HG03135 (cell line): Measurements from ENCODE around the gene DCDC1.
A peak's percentile ranks its signal among the peaks of the same experiment; 100 is the strongest.

Experiments used
- ATAC-seq: cut with Tn5 transposase; IDR thresholded peaks from one replicate; pipeline ENCODE4 v1.9.1; 2021; ENCODE audit warnings: mild to moderate bottlenecking, moderate library complexity; ENCODE audit not compliant: unreplicated experiment

The DCDC1 gene, protein sequence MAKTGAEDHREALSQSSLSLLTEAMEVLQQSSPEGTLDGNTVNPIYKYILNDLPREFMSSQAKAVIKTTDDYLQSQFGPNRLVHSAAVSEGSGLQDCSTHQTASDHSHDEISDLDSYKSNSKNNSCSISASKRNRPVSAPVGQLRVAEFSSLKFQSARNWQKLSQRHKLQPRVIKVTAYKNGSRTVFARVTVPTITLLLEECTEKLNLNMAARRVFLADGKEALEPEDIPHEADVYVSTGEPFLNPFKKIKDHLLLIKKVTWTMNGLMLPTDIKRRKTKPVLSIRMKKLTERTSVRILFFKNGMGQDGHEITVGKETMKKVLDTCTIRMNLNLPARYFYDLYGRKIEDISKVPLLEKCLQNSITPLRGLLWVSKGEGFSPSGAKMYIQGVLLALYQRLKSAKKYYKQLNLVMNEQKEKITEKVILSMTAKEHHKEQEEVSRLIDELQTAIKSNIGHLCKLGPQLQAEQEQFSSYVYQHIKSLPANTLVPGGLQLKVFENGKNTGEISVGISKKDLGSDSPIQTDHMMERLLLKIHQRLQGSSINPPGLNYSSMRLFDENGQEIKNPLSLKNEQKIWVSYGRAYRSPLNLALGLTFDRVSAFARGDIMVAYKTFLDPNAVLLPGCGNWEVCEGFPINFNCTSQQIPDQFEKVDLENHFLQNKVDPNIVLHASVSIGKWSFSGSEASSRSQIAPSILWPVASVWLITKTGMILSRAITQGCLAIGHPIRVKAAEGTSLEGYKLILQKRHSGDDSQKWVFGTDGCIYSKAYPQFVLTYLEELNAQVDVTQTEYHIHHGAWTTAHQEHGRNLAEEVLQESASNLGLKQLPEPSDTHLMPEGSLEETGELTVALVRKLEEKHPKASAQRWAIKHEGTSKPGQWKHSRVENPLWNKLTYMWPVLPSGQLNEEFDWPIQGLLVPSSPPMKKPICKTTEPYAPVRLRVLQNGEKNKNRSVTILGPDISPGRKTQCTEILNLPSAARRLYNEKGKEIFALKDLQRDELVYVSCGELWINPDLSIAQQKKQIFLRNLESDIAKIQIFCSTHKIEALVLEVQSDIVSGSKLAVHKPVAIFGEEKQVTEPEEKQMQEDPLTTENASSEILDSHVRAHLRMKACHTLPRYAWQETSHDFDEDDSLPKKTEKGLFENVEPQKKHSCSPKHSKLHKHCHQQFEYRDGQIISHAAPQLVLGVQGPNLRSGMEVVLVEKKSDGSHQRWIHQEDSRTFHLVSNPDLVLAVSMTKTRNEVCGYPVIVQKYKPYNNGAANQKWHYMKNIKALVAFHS (N-terminal part only)

DNA sequence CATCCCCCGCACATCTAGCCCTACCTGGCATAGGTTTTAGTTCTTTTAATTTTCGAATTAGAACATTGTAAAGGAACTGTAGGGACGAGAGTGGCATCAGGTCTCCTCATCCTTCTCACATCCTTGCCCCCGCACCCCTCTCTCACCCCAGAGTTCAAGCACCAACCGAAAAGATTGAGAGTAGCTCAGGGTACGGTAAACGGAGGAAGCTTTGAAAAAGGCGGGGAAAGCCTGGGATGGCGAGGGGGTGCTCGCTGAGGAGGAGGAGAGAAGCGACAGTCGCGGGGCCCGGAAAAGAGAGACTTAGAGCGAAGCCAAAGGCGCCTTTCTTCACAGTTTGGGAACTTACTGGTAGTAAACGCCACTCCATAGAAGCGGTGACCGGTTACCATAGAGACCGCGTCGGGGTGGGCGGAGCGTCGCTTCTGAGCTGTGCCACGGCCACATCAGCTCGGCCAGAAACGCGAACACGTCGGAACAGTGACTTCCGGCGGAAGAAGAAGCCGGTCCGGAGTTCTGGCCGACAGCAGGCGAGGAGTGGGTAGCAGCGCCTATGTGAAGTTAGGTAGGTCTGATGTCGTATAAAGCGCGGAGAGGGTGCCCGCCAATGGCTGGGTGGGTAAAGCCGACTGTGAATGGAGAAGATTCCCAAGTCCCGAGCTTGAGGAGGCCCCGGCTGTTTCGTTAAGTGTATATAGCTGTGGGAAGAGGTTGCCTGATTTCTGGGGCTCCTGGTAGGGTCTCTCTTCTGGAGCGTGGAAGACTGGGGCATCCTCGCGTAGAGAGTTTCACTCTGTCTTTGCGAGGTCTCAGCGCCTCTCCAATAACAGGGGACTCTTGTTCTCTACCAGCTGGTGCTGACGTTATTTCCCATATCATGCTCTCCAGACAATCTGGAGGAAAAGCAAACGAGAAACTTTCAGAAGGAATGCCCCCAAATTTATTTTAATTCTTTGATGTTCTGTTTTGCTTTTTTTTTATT is at the start of gene DCDC1, which contains the start of gene DNAJC24:
DCDC1 (minus strand) TSS at position 392 of the 982 bp plus-strand sequence. CDS start 41,459 bp downstream, outside the sequence.
DNAJC24 (plus strand) TSS at position 513 of the 982 bp plus-strand sequence. CDS start 889 bp downstream, outside the sequence.
- peak; percentile 98 for ATAC-seq

DNA sequence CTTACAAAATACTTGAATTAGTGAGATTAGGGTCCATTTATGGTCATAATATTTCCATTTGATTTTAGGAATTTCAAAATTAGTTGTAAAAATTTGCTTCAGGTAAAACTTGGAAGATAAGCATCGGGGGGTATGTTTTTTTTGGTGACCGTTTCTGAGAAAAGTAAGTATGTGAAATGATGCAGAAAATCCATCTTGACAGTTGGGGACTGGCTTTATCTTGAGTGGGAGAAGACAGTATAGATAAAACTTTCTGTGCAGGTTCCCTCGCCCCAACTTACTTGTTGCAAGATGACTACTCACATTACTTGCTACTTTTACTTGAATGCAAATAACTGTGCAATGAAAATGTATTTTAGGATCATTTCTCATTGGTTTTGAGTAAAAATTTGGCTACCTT is 49.6 kb upstream of the DCDC1 start:
- no peak for ATAC-seq

DNA sequence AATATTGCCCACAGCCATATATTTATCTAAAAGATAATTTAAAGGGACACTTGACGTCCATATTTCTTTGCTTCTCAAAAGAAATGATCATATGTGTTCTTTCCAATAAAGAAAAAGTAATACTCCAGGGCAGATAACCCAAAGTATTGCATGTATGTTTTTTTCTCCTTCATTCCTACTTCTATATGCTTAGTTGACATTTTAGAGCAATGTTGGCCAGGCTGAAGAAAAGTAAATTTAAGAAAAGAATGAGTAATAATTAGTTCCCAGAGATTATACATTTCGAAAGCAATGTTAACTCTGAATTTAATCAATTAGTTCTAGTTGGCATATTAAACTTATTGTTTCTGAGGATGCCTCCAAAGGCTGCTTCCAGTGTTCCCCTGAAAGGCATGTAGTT is 48.3 kb upstream of the DCDC1 start:
- no peak for ATAC-seq

DNA sequence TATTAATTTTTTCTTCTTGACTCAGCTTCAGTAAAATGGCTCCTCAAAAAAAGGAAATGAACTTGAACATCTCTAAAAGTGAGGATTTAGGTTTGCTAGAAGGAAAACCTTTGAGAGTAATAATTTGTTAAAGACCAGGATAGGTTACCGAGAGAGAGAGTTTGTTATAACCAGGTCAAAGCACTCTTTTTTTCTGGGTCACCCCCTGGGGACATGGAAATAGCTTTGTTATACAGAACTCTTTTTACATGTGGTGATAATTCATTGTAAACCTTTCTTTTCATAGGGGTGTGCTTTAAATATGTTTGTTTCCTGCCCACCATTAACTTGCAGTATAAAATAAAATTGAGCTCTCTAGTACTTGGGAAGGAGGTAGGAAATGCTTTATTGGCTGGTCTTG is 47.8 kb upstream of the DCDC1 start:
- ATAC-seq = no peak

DNA sequence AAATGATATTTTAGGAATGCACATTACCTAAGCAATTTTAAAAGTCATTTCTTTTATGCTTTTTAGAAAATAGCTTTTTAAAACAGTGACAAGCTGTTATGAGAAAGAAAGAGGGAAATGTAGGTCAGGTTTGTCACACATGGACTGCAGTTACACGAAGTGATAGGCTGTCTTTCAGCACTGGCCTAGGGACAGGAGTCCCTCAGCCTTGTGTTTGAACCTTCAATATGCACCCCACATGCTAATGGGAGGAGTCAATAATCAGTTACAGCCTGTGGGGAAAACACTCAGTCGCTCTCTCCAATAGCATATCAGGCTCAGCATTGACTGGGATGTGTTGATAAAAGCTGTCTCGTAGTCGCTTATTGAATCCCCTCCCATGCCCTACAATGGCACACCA is 45.9 kb upstream of the DCDC1 start:
- ATAC-seq = no peak

DNA sequence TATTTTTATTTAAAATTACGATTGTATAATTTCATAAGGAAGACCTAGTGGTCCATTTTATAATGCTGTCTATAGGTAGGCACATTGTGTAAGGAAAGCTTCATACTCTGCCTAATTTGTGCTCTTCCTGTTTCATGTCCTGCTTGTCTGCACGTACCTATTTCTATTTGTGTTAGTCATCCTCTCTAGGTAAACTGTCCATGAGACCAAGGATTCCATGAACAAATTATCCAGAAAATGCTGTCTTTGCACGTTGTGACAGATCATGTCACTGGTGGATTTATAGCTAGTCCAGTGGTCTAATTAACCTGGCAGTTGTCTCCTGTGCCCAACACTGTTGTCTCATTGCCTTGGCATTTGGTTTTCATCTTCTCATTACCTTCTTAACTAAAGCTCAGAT is 44.8 kb upstream of the DCDC1 start:
- no peak for ATAC-seq

DNA sequence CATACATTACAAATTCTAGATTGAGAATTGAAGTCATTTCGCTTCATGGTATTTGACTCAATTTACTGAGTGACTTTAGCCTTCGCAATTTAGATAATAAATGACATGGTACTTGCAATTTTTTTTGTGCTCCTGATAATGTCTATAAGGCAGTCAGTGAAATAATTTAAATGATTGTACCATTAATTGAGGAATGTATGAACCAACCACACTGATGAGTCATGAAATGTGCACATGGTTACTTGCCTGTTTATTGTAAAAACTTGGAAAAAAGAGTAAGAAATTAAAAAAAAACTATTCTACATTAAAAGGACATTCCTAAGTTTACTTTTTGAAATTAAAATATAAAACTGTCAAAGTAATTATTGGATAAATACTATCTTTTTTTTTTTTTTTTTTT is 43.4 kb upstream of the DCDC1 start:
- no peak for ATAC-seq

DNA sequence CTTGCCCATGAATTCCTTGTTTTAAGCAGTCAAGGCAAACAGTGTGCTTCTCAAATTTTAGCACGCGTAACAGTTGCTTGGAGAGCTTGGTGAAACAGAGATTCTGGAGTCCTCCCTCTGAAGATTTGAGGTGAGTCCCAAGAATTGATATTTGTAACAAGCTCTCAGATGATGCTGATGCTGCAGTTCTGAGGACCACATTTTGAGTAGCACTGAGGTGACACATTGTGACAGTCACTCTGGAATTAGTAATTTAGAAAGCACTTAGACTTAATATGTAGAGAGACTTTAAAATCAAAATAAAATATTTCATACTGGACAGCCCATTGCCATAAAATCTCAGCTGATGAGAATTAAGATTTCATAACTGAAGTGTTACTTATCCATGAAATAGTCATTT is 38.7 kb upstream of the DCDC1 start:
- ATAC-seq = no peak

DNA sequence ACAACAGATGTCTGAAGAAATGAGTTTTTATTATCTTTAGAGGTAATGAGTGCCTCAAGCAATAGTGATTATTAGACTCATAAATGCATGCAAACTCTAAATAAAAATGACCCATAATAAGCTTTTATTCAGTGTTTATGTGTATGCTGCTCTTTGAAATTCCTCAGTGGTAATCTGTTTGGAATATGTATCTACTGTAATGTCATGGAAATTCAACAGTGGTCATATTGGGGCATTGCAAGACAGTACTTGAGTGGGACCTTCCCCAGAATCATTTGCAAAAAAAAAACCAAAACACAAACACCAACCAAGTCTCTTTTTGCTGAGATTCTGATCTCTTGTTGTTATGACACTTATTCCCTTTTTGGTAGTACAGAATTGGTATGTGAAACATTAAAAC is 35.1 kb upstream of the DCDC1 start:
- ATAC-seq = no peak

DNA sequence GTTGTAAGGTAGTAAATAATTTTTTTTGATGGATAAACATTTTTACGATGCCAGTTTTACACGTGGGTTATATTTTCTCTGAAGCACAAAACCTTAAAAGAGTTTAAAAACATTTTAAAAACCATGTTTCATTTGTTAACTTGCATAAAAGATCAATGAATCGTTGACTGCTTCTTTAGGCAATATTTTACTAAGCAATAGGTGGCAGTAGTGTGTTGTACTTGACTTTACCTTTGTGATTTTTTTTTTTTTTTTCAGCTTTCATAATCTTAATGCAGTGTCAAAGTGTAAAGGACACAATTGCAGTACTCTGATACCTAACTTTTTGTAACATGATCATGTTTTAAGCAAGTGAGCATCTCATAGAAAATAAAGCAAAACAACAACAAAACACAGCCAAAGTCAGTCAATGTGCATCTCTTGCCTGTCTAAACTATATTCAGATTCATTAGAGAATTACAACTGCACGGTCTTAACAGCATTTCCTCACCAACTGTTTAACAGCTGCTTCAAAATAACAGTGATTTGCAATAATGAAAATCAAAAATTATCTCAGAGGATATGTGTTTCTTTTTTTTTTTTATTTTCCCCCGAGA is 27.8 kb upstream of the DCDC1 start:
- ATAC-seq = no peak

DNA sequence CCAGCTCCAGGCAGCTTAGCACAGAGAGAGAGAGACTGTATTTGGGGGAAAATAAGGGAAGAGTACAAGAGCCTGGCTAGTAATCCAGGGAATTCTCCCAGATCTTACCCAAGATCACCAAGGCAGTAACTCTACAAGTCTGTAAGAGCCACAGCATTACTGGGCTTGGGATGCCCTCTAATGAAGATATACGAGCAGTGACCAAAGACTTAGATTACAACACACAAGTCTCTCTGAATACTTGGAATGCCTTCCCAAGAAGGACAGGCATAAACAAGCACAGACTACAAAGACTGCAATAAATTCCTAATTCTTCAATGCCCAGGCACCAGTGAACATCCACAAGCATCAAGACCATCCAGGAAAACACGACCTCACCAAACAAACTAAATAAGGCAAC is 17.8 kb upstream of the DCDC1 start:
- ATAC-seq = no peak

DNA sequence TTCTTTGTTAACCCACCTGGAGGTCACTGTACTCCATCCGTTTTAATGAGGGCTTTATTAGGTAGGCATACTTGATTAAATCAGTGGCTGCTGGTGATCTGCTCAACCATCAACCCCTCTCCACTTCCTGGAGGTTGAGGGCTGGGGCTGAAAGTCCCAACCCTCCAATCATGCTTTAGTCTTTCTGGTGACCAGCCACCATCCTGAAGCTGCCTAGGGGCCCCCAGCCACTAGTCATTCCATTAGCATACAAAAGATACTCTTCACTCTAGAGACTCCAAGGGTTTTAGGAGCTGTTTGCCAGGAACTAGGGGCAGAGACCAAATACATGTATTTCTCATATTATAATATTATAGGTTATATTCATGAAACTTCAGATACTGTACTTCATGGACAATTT is 13.6 kb upstream of the DCDC1 start:
- ATAC-seq = no peak

DNA sequence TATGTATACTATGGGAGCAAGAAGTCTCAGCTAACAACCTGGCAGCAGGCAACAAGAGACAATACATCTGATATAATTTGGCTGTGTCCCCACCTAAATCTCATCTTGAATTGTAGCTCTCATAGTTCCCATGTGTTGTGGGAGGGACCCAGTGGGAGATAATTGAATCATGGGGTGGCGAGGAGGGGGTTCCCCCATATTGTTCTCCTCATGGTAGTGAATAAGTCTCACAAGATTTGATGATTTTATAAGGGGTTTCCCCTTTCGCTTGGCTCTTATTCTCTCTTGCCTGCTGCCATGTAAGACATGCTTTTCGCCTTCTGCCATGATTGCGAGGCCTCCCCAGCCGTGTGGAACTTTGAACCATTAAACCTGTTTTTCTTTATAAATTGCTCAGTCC is 6.3 kb upstream of the DCDC1 start:
- ATAC-seq = no peak

DNA sequence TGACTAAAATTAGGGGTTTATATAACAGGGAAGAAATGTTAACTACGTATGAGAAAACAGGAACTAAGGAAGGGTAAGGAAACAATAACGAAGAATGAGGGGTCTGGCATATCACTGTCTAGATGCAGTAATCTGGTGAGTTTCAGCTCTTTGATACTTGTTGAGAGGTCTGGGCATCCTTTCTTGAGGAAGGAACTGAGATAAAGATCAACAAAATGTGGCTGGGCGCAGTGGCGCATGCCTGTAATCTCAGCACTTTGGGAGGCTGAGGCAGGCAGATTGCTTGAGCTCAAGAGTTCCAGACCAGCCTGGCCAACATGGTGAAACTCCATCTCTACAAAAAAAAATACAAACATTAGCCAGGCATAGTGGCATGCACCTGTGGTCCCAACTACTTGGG is 2.7 kb downstream of the DCDC1 start:
- ATAC-seq = no peak

DNA sequence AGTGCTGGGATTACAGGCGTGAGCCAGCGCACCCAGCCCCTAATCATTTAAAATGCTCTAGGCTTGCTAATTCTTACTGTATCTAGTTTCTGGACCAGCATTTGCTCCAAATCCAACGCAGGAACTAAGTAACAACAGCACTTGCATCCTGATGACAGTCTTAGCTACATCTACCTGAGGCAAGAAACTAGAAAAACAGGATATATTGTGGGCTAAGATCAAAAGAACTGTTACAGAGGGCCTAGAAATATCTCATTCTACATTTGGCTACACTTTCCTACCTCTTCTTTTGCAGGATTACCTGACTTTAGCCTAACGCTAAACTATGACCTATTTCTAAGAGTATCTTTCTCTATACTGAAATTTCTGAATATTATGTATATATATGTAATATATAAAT is 7.8 kb downstream of the DCDC1 start:
- no peak for ATAC-seq

DNA sequence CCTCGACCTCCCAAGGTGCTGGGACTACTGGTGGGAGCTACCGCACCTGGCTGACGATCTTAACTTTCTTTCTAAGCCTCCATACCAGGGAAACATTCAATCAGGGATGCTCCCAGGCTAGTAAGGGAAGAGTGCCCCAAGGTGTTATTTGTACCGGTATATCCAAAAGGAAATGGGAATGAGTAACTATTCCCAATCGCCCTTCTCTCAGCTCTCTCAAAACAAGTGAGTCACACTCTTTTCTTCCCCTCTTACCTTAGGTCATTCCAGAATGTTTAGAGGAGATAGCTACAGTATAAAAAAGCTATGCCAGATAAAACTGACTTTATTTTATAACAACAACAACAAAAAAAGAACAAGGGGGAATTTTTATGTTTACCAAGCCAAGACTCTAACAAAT is 13.7 kb downstream of the DCDC1 start:
- ATAC-seq = no peak

DNA sequence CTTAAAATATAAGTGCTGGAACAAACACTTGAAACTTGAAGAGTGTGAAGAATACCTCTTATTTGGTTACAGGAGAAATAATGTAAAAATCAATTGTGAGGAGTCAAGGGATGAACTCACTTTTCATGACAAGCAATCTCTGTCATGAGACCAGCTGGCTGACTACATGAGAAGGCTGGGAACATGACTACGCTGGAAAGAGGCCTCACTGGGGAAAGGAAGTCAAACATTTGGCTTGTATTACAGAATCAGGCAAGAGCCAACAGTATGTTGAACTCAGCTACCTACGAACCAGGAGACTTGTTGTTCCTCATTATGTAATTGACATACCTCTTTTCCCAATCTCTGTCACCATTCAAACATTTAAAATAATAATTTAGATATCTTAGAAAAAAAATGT is 14.4 kb downstream of the DCDC1 start:
- ATAC-seq = no peak

DNA sequence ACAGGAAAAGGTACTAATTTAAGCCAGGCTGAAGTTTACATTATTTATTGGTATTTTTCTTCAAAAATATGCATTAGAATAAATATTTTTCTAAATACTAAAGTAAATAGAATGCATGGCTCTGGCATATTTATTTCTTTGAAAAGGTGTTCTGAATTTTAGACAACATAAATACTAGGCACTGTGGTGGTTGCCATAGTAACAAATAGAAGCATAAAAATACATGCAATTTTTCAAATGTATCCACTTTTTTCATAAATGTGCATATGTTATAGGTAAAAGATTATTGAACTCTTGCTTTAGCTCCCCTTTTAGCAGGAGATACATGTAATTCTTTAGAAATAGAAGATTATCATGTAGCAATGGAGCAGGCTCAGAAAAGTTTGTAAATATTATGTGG is 18.4 kb downstream of the DCDC1 start:
- no peak for ATAC-seq

DNA sequence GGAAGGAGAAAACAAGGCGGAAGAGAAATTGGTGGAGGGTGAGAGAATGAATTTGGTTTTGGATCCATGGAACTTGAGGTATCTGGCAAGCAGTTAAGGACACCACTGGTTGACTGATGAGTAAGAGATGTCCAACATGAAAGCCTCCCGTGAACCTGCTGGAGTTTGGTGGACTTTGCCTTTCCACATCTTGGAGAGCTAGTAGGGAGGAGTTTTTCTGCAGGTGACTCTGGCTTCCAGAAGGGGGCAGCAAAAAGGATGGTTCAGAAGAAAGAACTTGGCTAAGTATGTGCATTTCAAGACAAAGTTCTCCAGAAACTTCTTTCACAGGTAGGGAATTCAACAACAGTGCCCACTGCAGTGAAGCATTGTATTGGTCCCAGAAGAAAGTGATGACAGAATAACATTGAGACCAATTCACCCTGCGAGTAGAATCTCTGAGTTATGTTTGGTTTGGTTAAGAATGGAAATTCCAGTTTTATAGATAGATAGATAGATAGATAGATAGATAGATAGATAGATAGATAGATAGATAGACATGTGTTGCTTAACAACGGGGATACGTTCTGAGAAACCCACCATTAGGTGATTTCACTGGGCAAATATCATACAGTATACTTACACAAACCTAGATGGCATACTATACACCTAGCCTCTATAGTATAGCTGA is 28.5 kb downstream of the DCDC1 start:
- no peak for ATAC-seq
